Fibroblast of peridontal ligament (primary cell): ENCODE data around the gene NPAS3.

ENCODE experiments used
- DNase-seq: peaks from one replicate; pipeline ENCODE4 v3.0.0-alpha.2; 2010; ENCODE audit errors: extremely low read depth

NPAS3 gene

GRCh38 chr14:33475623-33476022, 536.9 kb downstream of the NPAS3 start:
- no peak for DNase-seq

GRCh38 chr14:33477797-33478196, 539.1 kb downstream of the NPAS3 start:
- no peak for DNase-seq

GRCh38 chr14:33480071-33480886, 541.6 kb downstream of the NPAS3 start:
- DNase-seq = no peak

- no peak for DNase-seq
These were observed 542.2 kb downstream of the NPAS3 start for GRCh38 chr14:33480887-33481184.

GRCh38 chr14:33483110-33483509, 544.4 kb downstream of the NPAS3 start:
- DNase-seq = no peak

- no peak for DNase-seq
These were observed 544.9 kb downstream of the NPAS3 start for GRCh38 chr14:33483541-33483940.

- no peak for DNase-seq
These were observed 545.6 kb downstream of the NPAS3 start for GRCh38 chr14:33484264-33484663.

- no peak for DNase-seq
These were observed 547.7 kb downstream of the NPAS3 start for GRCh38 chr14:33486332-33486890.

- no peak for DNase-seq
These were observed 549.9 kb downstream of the NPAS3 start for GRCh38 chr14:33488582-33488981.

- DNase-seq = no peak
These were observed 551.9 kb downstream of the NPAS3 start for GRCh38 chr14:33490555-33490954.

GRCh38 chr14:33491112-33491511, 552.4 kb downstream of the NPAS3 start:
- no peak for DNase-seq

- no peak for DNase-seq
These were observed 553.8 kb downstream of the NPAS3 start for GRCh38 chr14:33492491-33492890.

GRCh38 chr14:33493266-33493665, 554.6 kb downstream of the NPAS3 start:
- DNase-seq = no peak

GRCh38 chr14:33493990-33494389, 555.3 kb downstream of the NPAS3 start:
- no peak for DNase-seq

GRCh38 chr14:33499687-33500086, 561.0 kb downstream of the NPAS3 start:
- no peak for DNase-seq

- DNase-seq = no peak
These were observed 565.8 kb downstream of the NPAS3 start for GRCh38 chr14:33504246-33505099.

GRCh38 chr14:33505266-33505962, 566.7 kb downstream of the NPAS3 start:
- no peak for DNase-seq

GRCh38 chr14:33505963-33506329, 567.3 kb downstream of the NPAS3 start:
- DNase-seq = no peak

GRCh38 chr14:33508126-33509062, 569.7 kb downstream of the NPAS3 start:
- no peak for DNase-seq

- DNase-seq = no peak
These were observed 570.8 kb downstream of the NPAS3 start for GRCh38 chr14:33509454-33509853.

GRCh38 chr14:33510063-33510481, 571.4 kb downstream of the NPAS3 start:
- DNase-seq = peak; percentile 18
